ENCODE measurements around the gene CSPG4. TPM values are rescaled to one million over a fixed set of nuclear protein-coding genes. Genes with fewer than 3 reads are reported as not detected.
"Not testable (repeated sequence)": the region's sequence is repeated elsewhere in the genome, so short reads cannot be mapped to it uniquely, and the experiment has no call there.

The CSPG4 gene
- total and polyA plus RNA-seq, 8 donors = 1.8 to 44.6 (median 20.3) TPM

GRCh38 chr15:75688831-75689230 lies 23.8 kb downstream of the CSPG4 start:
- intact Hi-C loops (cut with DNase I; ENCODE audit: low total_unique reads) = loop anchor here (10.0 kb wide), 1 partner anchor 116 kb away; no protein-coding TSS in a partner anchor
- no peak for DNase-seq
- WGBS, 5 donors = 89 to 96% (median 94%) methylated on average over 8 to 26 of the region's 26 CpGs
- Histone ChIP-seq H3K9me3 (no peaks in the 10 kb centered on the region), H3K36me3 (peaks cover 4 to 77% (median 41%) of the 10 kb centered on the region in 4 donors), H3K27ac (no peak overlapping the region), H3K4me3 (no peak overlapping the region), H3K4me1 (peaks cover 6 to 26% (median 14%) of the 10 kb centered on the region in 4 donors), H3K27me3 (no peaks in the 10 kb centered on the region)
- TF ChIP-seq, protein P1, sequence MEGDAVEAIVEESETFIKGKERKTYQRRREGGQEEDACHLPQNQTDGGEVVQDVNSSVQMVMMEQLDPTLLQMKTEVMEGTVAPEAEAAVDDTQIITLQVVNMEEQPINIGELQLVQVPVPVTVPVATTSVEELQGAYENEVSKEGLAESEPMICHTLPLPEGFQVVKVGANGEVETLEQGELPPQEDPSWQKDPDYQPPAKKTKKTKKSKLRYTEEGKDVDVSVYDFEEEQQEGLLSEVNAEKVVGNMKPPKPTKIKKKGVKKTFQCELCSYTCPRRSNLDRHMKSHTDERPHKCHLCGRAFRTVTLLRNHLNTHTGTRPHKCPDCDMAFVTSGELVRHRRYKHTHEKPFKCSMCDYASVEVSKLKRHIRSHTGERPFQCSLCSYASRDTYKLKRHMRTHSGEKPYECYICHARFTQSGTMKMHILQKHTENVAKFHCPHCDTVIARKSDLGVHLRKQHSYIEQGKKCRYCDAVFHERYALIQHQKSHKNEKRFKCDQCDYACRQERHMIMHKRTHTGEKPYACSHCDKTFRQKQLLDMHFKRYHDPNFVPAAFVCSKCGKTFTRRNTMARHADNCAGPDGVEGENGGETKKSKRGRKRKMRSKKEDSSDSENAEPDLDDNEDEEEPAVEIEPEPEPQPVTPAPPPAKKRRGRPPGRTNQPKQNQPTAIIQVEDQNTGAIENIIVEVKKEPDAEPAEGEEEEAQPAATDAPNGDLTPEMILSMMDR (IDR thresholded peaks at IDR 0.05) = no peak
- TF ChIP-seq POLR2AphosphoS5 (IDR thresholded peaks at IDR 0.05) (no peak), POLR2A (IDR thresholded peaks at IDR 0.05) (no peak), EP300 (IDR thresholded peaks at IDR 0.05) (no peak)

DNA sequence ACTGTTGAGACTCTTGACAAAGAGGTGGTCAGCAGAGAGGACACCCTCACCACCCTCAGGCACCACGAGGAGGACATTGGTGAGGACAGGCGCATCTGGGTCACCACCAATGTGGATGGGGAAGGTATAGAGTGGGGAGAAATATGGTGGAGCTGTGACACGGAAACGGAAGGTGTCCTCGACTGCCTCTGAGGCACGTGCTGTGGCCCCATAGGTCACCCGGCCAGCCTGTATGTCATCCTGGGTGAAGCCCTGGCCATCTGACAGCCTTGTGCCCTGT lies 24.4 kb downstream of the CSPG4 start:
- DNase-seq = no peak
- H3K4me1 ChIP-seq = peaks cover 5 to 26% (median 14%) of the 10 kb centered on the region in 4 donors
- H3K9me3 ChIP-seq = no peaks in the 10 kb centered on the region
- 82 to 92% (median 92%) methylated on average over 7 of the region's 7 CpGs for WGBS, 5 donors
- TF ChIP-seq POLR2AphosphoS5 (IDR thresholded peaks at IDR 0.05) (no peak), POLR2A (IDR thresholded peaks at IDR 0.05) (no peak), EP300 (IDR thresholded peaks at IDR 0.05) (no peak)
- TF ChIP-seq, protein P1 (IDR thresholded peaks at IDR 0.05) = no peak
- no peak overlapping the region for H3K4me3 ChIP-seq
- intact Hi-C loops (cut with DNase I; ENCODE audit: low total_unique reads) = loop anchor here (10.0 kb wide), 1 partner anchor 117 kb away; no protein-coding TSS in a partner anchor
- no peaks in the 10 kb centered on the region for H3K27me3 ChIP-seq
- H3K27ac ChIP-seq = no peak overlapping the region
- H3K36me3 ChIP-seq = peaks cover 4 to 77% (median 43%) of the 10 kb centered on the region in 4 donors

DNA sequence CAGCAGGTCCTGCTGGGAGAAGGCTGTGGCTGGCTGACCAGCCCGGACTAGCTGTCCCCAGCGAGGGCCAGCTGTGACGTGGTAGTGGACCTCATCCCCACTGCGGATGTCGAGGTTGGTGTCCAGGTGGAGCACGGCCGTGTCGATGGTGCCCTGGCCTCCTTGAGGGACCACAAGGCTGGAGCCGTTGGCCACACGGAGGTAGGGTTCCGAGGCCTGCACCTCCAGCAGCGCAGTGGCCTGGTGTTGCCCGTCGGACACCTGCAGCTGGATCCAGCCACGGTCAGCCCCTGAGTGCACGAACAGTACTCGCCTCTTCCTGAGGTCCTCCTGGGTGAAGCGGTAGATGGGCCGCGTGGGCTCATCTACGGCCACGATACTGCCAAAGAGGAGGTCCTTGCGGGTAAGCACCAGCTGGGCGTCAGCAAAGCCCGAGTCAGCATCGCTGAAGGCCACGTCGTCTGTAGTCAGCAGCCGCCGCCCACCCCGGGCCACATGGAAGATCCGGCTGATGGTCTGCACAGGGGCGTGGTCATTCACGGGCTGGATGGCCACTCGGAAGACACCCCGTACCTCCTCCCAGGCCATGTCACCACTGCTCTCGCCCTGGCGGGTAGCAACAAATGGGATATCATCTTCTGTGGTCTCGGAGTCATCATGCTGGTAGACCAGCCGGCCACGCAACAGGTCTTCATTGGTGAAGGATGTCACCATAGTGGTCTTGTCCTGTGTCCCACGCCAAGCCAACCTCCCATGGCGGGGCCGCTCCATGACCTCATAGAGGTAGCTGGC lies 25.0 kb downstream of the CSPG4 start:
- Histone ChIP-seq H3K9me3 (no peaks in the 10 kb centered on the region), H3K4me1 (peaks cover 5 to 28% (median 13%) of the 10 kb centered on the region in 4 donors), H3K27ac (no peak overlapping the region), H3K36me3 (peaks cover 4 to 79% (median 45%) of the 10 kb centered on the region in 4 donors), H3K4me3 (no peak overlapping the region), H3K27me3 (no peaks in the 10 kb centered on the region)
- intact Hi-C loops (cut with DNase I; ENCODE audit: low total_unique reads) = loop anchor here (10.0 kb wide), 1 partner anchor 117 kb away; no protein-coding TSS in a partner anchor
- WGBS, 5 donors = 83 to 93% (median 91%) methylated on average over 20 to 44 of the region's 44 CpGs
- TF ChIP-seq, protein P1 (IDR thresholded peaks at IDR 0.05) = no peak
- TF ChIP-seq POLR2AphosphoS5 (IDR thresholded peaks at IDR 0.05) (no peak), POLR2A (IDR thresholded peaks at IDR 0.05) (no peak), EP300 (IDR thresholded peaks at IDR 0.05) (no peak)
- no peak for DNase-seq

DNA sequence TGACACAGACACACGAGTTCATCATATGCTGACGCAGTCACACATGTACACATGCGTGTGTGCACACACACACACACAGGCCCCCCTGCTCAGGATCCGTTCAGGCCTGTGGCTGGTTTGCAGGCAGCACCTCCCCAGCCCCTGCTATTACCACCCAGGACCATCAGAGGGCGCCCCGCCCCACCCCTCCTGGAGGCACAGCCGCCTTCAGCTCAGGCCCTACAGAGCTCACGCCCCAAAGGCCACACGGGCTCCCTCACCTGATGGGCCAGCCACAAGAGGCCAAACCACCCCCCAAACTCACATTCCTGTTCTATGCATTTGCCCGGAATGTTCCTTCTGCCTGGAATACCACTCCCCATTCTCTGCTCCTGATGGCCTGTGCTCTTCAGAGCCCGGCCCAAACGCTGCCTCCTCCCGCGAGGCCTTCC lies 26.4 kb downstream of the CSPG4 start:
- Histone ChIP-seq H3K36me3 (peaks cover 4 to 79% (median 48%) of the 10 kb centered on the region in 4 donors), H3K4me1 (peaks cover 9 to 31% (median 17%) of the 10 kb centered on the region in 4 donors)
- not testable (repeated sequence) for H3K9me3 ChIP-seq, H3K27me3 ChIP-seq, H3K27ac ChIP-seq, H3K4me3 ChIP-seq
- peak; percentile 86 to 92 for DNase-seq
- TF ChIP-seq, protein P1 (IDR thresholded peaks at IDR 0.05) = peak in 5 of 7 experiments; percentile 17 to 96 (median 85)
- WGBS, 5 donors = 15 to 34% (median 32%) methylated on average over 10 to 14 of the region's 14 CpGs
- intact Hi-C loops (cut with DNase I; ENCODE audit: low total_unique reads) = loop anchor here (10.0 kb wide), 1 partner anchor 119 kb away; no protein-coding TSS in a partner anchor
